A549 (cell line): ENCODE measurements around the gene DUSP10. TPM values are rescaled to one million over a fixed set of nuclear protein-coding genes. Genes with fewer than 3 reads are reported as not detected.

Experiments
- ATAC-seq, 2 experiments: fragments of 200-7000 bp in 1 of 2; fragments of >200 bp in 1 of 2; cut with Nextera tagmentation in 1 of 2; cut with Tn5 transposase in 1 of 2; 3 replicates each; pipeline versions ENCODE4 v1.8.0 to v1.9.1; 2018 to 2020; ENCODE audit warnings: mild to moderate bottlenecking in 1 of 2, moderate library complexity in 1 of 2
- CTCF ChIA-PET: fragments of 300-600 bp; sonication (Branson Sonifier 250); formaldehyde crosslinking; extraction: SDS; loops from one replicate; lab custom pipeline; 2021; ENCODE audit warnings: antibody characterized with exemption, inconsistent platforms; lab: Yijun Ruan, JAX
- POLR2A ChIA-PET: fragments of 350-600 bp; formaldehyde crosslinking; extraction: SDS; loops from one replicate; lab custom pipeline; 2021; ENCODE audit warnings: antibody characterized with exemption, inconsistent platforms; lab: Yijun Ruan, JAX
- DNase-seq, 2 experiments: peaks; one replicate each; pipeline versions ENCODE4 v3.0.0 to v3.0.0-alpha.2; 2011 to 2016; ENCODE audit warnings: low read depth in 1 of 2, low spot score in 1 of 2
- FAIRE-seq: peaks from 2 replicates; lab custom pipeline; 2011; peaks lifted over from hg19 to GRCh38; lab: Jason Lieb, UNC
- H3K27ac ChIP-seq, 2 experiments: fragments of >200 bp; sonication (Bioruptor Twin); formaldehyde crosslinking; 3 replicates each; pipeline ENCODE4 v1.5.1; 2016 to 2017
- H3K4me1 ChIP-seq: fragments of >200 bp; sonication (Bioruptor Twin); formaldehyde crosslinking; 3 replicates; pipeline ENCODE4 v1.6.1; 2016
- H3K4me2 ChIP-seq: fragments of >200 bp; sonication (Bioruptor Twin); formaldehyde crosslinking; 3 replicates; pipeline ENCODE4 v1.6.1; 2016
- H3K4me3 ChIP-seq: fragments of >200 bp; sonication (Bioruptor Twin); formaldehyde crosslinking; 3 replicates; pipeline ENCODE4 v1.5.1; 2016
- H3K9me3 ChIP-seq: fragments of >200 bp; sonication (Bioruptor Twin); formaldehyde crosslinking; 3 replicates; pipeline ENCODE4 v1.6.1; 2016
- CEBPB ChIP-seq, 2 experiments: fragments of >200 bp in 1 of 2; sonication (Bioruptor Twin) in 1 of 2; formaldehyde crosslinking in 1 of 2; IDR thresholded peaks; 2 replicates each; pipeline ENCODE4 v1.6.1; 2012 to 2016
- CHD4 ChIP-seq: fragments of 200-600 bp; sonication (generic); IDR thresholded peaks from 2 replicates; pipeline ENCODE4 v1.6.1; 2016; ENCODE audit warnings: antibody characterized with exemption, mild to moderate bottlenecking, borderline replicate concordance
- EHMT2 ChIP-seq: fragments of 200-600 bp; sonication (generic); IDR thresholded peaks from 2 replicates; pipeline ENCODE4 v1.6.1; 2016; ENCODE audit warnings: antibody characterized with exemption, low read depth, mild to moderate bottlenecking, moderate library complexity
- EP300 ChIP-seq, 2 experiments: fragments of >200 bp; sonication (Bioruptor Twin); formaldehyde crosslinking; IDR thresholded peaks; 2 replicates in 1 of 2; 3 replicates in 1 of 2; pipeline ENCODE4 v1.6.1; 2016 to 2017
- FOSL2 ChIP-seq, 2 experiments: fragments of 450-650 bp in 1 of 2; fragments of >200 bp in 1 of 2; sonication (Bioruptor Twin) in 1 of 2; formaldehyde crosslinking; IDR thresholded peaks; 2 replicates each; pipeline versions ENCODE4 v1.5.0 to v1.6.1; 2016 to 2020; ENCODE audit warnings: mild to moderate bottlenecking in 1 of 2, moderate library complexity in 1 of 2
- HDAC2 ChIP-seq: fragments of 200-600 bp; sonication (generic); IDR thresholded peaks from 2 replicates; pipeline ENCODE4 v1.6.1; 2016
- HEYL ChIP-seq: fragments of 250-450 bp; sonication (Bioruptor Pico); IDR thresholded peaks from 2 replicates; pipeline ENCODE4 v1.8.0; 2021; ENCODE audit warnings: mild to moderate bottlenecking, moderate library complexity
- HOXB13 ChIP-seq: fragments of 250-450 bp; sonication (Bioruptor Pico); IDR thresholded peaks from 2 replicates; pipeline ENCODE4 v1.5.0; 2020; ENCODE audit warnings: low read depth, mild to moderate bottlenecking, moderate library complexity
- JUNB ChIP-seq: fragments of >200 bp; sonication (Bioruptor Twin); formaldehyde crosslinking; IDR thresholded peaks from 2 replicates; pipeline ENCODE4 v1.6.1; 2016
- KDM1A ChIP-seq: fragments of 200-600 bp; sonication (generic); IDR thresholded peaks from 2 replicates; pipeline ENCODE4 v1.6.1; 2016; ENCODE audit warnings: low read depth, mild to moderate bottlenecking
- KDM5A ChIP-seq: fragments of 200-600 bp; sonication (generic); IDR thresholded peaks from 2 replicates; pipeline ENCODE4 v1.6.1; 2016; ENCODE audit warnings: antibody characterized with exemption, mild to moderate bottlenecking
- MAFK ChIP-seq: fragments of 450-650 bp; IDR thresholded peaks from 2 replicates; pipeline ENCODE4 v1.6.1; 2014; ENCODE audit not compliant: partially characterized antibody
- MAZ ChIP-seq: fragments of 150-350 bp; IDR thresholded peaks from 2 replicates; pipeline ENCODE4 v1.6.1; 2014; ENCODE audit warnings: antibody characterized with exemption, low read depth, low read length, borderline replicate concordance
- NFE2L2 ChIP-seq: fragments of 150-350 bp; conservative IDR thresholded peaks from 2 replicates; pipeline ENCODE4 v1.6.1; 2014; ENCODE audit warnings: low read length
- NPAS2 ChIP-seq: fragments of 250-450 bp; sonication (Bioruptor Pico); IDR thresholded peaks from 2 replicates; pipeline ENCODE4 v1.8.0; 2022; ENCODE audit warnings: mild to moderate bottlenecking, moderate library complexity, borderline replicate concordance
- PHF8 ChIP-seq: fragments of 200-600 bp; sonication (generic); IDR thresholded peaks from 2 replicates; pipeline ENCODE4 v1.6.1; 2016; ENCODE audit warnings: low read depth, mild to moderate bottlenecking, antibody characterized with exemption, moderate library complexity, borderline replicate concordance
- POLR2A ChIP-seq: IDR thresholded peaks from 2 replicates; pipeline ENCODE4 v1.6.1; 2012; ENCODE audit warnings: mild to moderate bottlenecking, low read length
- POLR2AphosphoS2 ChIP-seq: conservative IDR thresholded peaks from 2 replicates; pipeline ENCODE4 v1.6.1; 2012; ENCODE audit warnings: low read length, improper control_type of control experiment, inconsistent platforms
- RAD21 ChIP-seq, 2 experiments: fragments of >200 bp in 1 of 2; sonication (Bioruptor Twin) in 1 of 2; formaldehyde crosslinking in 1 of 2; IDR thresholded peaks in 1 of 2; conservative IDR thresholded peaks in 1 of 2; 2 replicates in 1 of 2; 3 replicates in 1 of 2; pipeline ENCODE4 v1.6.1; 2012 to 2018; ENCODE audit warnings: inconsistent platforms in 1 of 2
- RCOR1 ChIP-seq: fragments of 150-350 bp; IDR thresholded peaks from 2 replicates; pipeline ENCODE4 v1.6.1; 2014; ENCODE audit warnings: antibody characterized with exemption, low read length, low read depth
- TP53 ChIP-seq: fragments of 250-450 bp; sonication (Bioruptor Pico); IDR thresholded peaks from 2 replicates; pipeline ENCODE4 v1.5.0; 2021; ENCODE audit warnings: mild to moderate bottlenecking, moderate library complexity
- ZFP36 ChIP-seq: fragments of 450-650 bp; IDR thresholded peaks from 2 replicates; pipeline ENCODE4 v1.6.1; 2014; ENCODE audit warnings: borderline replicate concordance; ENCODE audit not compliant: partially characterized antibody
- ZNF302 ChIP-seq: fragments of 250-450 bp; sonication (Bioruptor Pico); IDR thresholded peaks from 2 replicates; pipeline ENCODE4 v1.9.0; 2021; ENCODE audit warnings: inconsistent platforms, mild to moderate bottlenecking, moderate library complexity
- WGBS: methylation state at CpG from one replicate; pipeline ENCODE4 v1.1.6; 2017; ENCODE audit errors: missing lambda C conversion rate; 5-methylcytosine and 5-hydroxymethylcytosine counted together
- polyA plus RNA-seq, 4 experiments: library from polyadenylated mRNA; depleted of rRNA in 3 of 4; stranded (reverse); fragments of >200 nt; fragmentation: RNase III in 1 of 4; extraction: RNeasy Plus Mini Kit Qiagen cat#74134 plus additional on column Dnase treatment in 1 of 4; gene quantifications; 2 replicates in 3 of 4; 3 replicates in 1 of 4; pipeline ENCODE4 v1.2.3, GENCODE V29; 2011 to 2017
- TF ChIP-seq, protein P1 (sequence below): fragments of 250-450 bp; sonication (Bioruptor Pico); IDR thresholded peaks from 2 replicates; pipeline ENCODE4 v1.5.0; 2021; ENCODE audit warnings: mild to moderate bottlenecking, moderate library complexity, borderline replicate concordance
- TF ChIP-seq, protein P2 (sequence below): fragments of 250-450 bp; sonication (Bioruptor Pico); IDR thresholded peaks from 2 replicates; pipeline ENCODE4 v1.5.0; 2020; ENCODE audit warnings: low read depth, mild to moderate bottlenecking, moderate library complexity

The DUSP10 gene
- polyA plus RNA-seq, 2 of the 4 experiments (the other 2 are of a cell fraction): 4.8 to 5.2 TPM

DNA sequence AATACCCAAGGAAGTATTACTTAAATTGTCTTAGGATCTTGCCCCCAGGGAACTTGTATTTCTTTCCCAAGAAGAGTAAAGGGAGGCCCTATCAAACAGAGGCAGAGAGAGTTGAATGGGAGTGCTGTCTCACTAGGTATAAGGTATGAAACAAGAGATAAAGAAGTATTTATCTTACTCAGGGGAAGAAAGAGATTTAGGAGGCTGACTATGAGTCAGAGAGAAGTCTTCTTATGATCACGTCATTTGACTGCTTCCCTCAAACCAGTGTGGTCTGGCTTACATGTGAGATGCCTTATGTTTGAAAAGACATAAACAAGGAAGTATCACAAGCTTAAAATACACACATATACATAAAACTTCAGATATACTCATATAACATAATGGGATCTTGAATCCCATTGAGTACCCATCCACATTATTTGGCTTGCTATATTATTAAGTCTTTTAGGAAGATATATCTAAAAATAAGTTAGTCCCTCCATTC lies 29.6 kb downstream of the DUSP10 start:
- peak; percentile 13 to 75 for DNase-seq
- 37% methylated on average over 1 of the region's 1 CpG for whole genome bisulfite sequencing
- ChIA-PET POLR2A (no interaction called here), CTCF (interaction anchor here (1.3 kb wide), 1 partner anchor 13 kb away, joined by 4 read pairs; no protein-coding TSS in a partner anchor)
- peaks cover 87% of the 10 kb centered on the region for H3K4me1 ChIP-seq
- H3K4me3 ChIP-seq: no peak overlapping the region
- no peaks in the 10 kb centered on the region for H3K9me3 ChIP-seq
- ATAC-seq: peak; percentile 58 to 74; a peak in 4 of 6 replicates
- H3K4me2 ChIP-seq: peak overlapping the region; percentile 48
- FAIRE-seq: no peak
- TF ChIP-seq RCOR1: no peak
- TF ChIP-seq RAD21 (conservative IDR thresholded peaks at IDR 0.05 in 1 of 2, IDR thresholded peaks at IDR 0.05 in 1 of 2): peak in 1 of 2 experiments; percentile 8; a peak in 1 of 5 replicates
- TF ChIP-seq HEYL (CRISPR knock-in tag): no peak
- 0 out of 2 replicates have a peak, but pooled peaks have one; percentile 10 for TF ChIP-seq FOSL2 (IDR thresholded peaks at IDR 0.05)
- peak; percentile 53 for TF ChIP-seq FOSL2 (CRISPR knock-in tag; IDR thresholded peaks at IDR 0.05)
- TF ChIP-seq CHD4: no peak
- TF ChIP-seq EP300 (IDR thresholded peaks at IDR 0.05): peak; percentile 44 to 54; a peak in 2 of 5 replicates
- no peak for TF ChIP-seq EHMT2
- TF ChIP-seq, protein P1, sequence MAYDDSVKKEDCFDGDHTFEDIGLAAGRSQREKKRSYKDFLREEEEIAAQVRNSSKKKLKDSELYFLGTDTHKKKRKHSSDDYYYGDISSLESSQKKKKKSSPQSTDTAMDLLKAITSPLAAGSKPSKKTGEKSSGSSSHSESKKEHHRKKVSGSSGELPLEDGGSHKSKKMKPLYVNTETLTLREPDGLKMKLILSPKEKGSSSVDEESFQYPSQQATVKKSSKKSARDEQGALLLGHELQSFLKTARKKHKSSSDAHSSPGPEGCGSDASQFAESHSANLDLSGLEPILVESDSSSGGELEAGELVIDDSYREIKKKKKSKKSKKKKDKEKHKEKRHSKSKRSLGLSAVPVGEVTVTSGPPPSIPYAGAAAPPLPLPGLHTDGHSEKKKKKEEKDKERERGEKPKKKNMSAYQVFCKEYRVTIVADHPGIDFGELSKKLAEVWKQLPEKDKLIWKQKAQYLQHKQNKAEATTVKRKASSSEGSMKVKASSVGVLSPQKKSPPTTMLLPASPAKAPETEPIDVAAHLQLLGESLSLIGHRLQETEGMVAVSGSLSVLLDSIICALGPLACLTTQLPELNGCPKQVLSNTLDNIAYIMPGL (CRISPR knock-in tag): no peak
- TF ChIP-seq HOXB13 (CRISPR knock-in tag): no peak
- TF ChIP-seq JUNB: no peak; the same call in 1 of the 2 replicates
- peak overlapping the region; percentile 65 to 77 for H3K27ac ChIP-seq

DNA sequence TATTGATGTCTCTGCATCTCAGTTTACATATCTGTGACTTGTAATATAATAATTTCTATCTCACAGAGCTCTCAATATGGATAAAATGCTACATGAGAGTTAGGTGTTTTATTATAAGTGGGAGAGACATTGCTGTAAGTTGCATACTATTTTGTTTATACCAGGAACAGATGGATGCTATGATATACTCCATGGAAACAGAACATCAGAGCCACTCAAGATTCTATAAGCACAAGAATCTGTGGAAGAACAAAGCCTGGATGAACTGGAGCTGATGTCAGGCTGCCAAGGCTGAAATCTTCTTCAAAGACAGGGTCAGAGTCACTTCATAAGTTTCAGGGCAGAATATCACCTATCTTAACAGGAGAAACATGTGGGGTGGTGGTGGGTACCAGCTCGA lies 30.2 kb downstream of the DUSP10 start:
- Histone ChIP-seq H3K27ac (peak overlapping the region; percentile 65 to 77), H3K4me2 (peak overlapping the region; percentile 48), H3K4me3 (no peak overlapping the region), H3K4me1 (peaks cover 81% of the 10 kb centered on the region), H3K9me3 (no peaks in the 10 kb centered on the region)
- ChIA-PET CTCF (interaction anchor here (1.1 to 1.3 kb wide), 2 partner anchors 12 to 22 kb away, joined by 3 to 4 read pairs; no protein-coding TSS in a partner anchor), POLR2A (no interaction called here)
- FAIRE-seq (no peak), DNase-seq (no peak), ATAC-seq (no peak)
- 88% methylated on average over 1 of the region's 1 CpG for WGBS
- TF ChIP-seq NPAS2 (CRISPR knock-in tag) (no peak), TP53 (no peak), NFE2L2 (no peak), PHF8 (no peak)

DNA sequence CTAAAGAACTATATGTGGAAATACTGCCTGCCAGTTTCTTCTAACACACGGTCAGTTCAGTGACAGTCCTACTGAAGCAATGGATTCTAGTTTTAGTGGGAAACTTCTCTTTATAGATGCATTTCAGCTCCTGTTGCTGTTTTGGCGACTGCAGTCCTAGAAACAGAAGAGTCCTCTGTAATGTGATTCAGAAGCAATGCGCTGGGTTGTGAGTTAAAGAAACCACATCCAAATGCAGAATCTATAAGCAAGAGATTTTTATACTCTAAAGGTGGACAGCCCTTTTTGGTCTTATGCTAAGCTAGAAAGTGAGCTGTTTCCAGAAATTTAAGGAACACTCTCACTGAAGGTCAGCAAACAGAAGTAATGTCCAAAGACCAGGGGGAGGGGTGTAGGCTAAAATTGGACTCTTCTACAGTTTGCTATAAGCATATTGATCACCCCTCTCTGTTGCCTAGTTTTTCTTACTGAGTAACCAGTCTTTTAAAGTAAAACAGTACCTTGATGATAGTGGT lies 30.8 kb downstream of the DUSP10 start:
- ATAC-seq (no peak), DNase-seq (no peak), FAIRE-seq (no peak)
- H3K27ac ChIP-seq: peak overlapping the region; percentile 65 to 77; a peak in 5 of 6 replicates
- H3K4me3 ChIP-seq: no peak overlapping the region
- H3K9me3 ChIP-seq: no peaks in the 10 kb centered on the region
- WGBS: 86% methylated on average over 3 of the region's 3 CpGs
- TF ChIP-seq MAFK (no peak), RCOR1 (no peak), POLR2A (no peak), KDM5A (no peak), MAZ (no peak), KDM1A (no peak), CEBPB (IDR thresholded peaks at IDR 0.05) (no peak), POLR2AphosphoS2 (no peak), ZNF302 (CRISPR knock-in tag) (no peak), HEYL (CRISPR knock-in tag) (no peak), HDAC2 (no peak), ZFP36 (no peak)
- TF ChIP-seq, protein P2, sequence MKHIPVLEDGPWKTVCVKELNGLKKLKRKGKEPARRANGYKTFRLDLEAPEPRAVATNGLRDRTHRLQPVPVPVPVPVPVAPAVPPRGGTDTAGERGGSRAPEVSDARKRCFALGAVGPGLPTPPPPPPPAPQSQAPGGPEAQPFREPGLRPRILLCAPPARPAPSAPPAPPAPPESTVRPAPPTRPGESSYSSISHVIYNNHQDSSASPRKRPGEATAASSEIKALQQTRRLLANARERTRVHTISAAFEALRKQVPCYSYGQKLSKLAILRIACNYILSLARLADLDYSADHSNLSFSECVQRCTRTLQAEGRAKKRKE: no peak
- ChIA-PET CTCF (interaction anchor here (1.0 to 1.3 kb wide), 3 partner anchors 12 to 298 kb away, joined by 3 to 6 read pairs (median 4); no protein-coding TSS in a partner anchor), POLR2A (interaction anchor here (0.6 kb wide), 1 partner anchor 14 kb away, joined by 3 read pairs; no protein-coding TSS in a partner anchor)
- peaks cover 75% of the 10 kb centered on the region for H3K4me1 ChIP-seq
- peak overlapping the region; percentile 48 for H3K4me2 ChIP-seq
